Subcutaneous adipose tissue (tissue), 4 donors: ENCODE measurements around the gene LRRC4. TPM values are rescaled to one million over a fixed set of nuclear protein-coding genes. Genes with fewer than 3 reads are reported as not detected.

Source experiments
- total RNA-seq, 4 donors: library from RNA; depleted of rRNA; stranded (reverse); fragments of >200 nt; gene quantifications; one replicate each; pipeline ENCODE4 v1.1.0, GENCODE V29; 2016
- TF ChIP-seq, protein P1 (sequence below): fragments of 450-650 bp; IDR thresholded peaks from one replicate; pipeline ENCODE4 v1.5.1; 2016; ENCODE audit warnings: low read depth, mild to moderate bottlenecking, control low read depth, antibody characterized with exemption, moderate library complexity

The LRRC4 gene
- total RNA-seq, 4 donors from 2014 or later = 1.0 to 2.4 (median 1.8) TPM

DNA sequence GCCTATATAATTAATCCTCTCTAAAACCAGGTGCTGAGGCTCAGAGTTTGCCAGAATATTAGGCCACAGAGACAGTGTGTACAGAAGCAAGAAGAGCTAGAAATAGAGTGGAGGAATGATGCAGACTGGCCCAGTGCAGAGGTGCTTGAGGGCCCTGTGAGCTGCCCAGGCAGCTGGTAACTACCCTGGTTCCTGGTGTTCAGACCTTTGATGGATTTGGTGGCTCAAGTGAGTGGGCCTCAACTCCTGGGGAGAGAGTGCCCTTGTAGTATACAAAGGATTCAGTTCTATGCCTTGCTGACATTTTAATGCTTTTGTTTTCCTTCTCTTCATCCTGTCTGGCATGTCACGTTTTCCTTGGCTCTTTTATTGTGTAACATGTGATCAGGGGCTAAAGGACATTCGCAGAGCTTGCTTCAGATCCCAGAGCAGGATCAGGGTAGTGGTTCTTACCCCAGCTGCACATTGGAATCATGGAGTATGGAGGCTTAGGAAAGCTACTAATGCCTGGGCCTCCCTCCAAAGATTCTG is 20.0 kb downstream of the LRRC4 start:
- TF ChIP-seq, protein P1, sequence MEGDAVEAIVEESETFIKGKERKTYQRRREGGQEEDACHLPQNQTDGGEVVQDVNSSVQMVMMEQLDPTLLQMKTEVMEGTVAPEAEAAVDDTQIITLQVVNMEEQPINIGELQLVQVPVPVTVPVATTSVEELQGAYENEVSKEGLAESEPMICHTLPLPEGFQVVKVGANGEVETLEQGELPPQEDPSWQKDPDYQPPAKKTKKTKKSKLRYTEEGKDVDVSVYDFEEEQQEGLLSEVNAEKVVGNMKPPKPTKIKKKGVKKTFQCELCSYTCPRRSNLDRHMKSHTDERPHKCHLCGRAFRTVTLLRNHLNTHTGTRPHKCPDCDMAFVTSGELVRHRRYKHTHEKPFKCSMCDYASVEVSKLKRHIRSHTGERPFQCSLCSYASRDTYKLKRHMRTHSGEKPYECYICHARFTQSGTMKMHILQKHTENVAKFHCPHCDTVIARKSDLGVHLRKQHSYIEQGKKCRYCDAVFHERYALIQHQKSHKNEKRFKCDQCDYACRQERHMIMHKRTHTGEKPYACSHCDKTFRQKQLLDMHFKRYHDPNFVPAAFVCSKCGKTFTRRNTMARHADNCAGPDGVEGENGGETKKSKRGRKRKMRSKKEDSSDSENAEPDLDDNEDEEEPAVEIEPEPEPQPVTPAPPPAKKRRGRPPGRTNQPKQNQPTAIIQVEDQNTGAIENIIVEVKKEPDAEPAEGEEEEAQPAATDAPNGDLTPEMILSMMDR = no peak

GRCh38 chr7:128010391-128011127 is 20.7 kb downstream of the LRRC4 start:
- TF ChIP-seq, protein P1 = no peak

DNA sequence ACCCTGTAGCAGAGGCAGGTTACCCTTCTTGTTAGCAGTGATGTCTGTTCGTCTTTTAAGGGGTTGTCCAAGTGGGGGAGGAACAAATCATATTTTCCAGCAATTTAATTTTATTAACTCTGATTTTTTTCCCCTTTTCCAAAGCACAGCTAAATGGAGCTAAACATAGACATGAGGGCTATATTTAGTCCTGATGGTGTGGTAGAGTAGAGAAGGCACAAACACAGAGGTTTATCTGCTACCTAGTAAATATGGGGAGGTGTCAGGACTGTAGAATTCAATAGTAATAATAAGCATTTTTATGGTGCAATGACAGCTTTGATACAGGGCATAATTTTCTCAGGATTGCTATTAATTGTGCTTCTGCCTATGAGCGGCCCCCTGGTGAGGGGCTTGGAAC is 22.5 kb downstream of the LRRC4 start:
- TF ChIP-seq, protein P1 = no peak

DNA sequence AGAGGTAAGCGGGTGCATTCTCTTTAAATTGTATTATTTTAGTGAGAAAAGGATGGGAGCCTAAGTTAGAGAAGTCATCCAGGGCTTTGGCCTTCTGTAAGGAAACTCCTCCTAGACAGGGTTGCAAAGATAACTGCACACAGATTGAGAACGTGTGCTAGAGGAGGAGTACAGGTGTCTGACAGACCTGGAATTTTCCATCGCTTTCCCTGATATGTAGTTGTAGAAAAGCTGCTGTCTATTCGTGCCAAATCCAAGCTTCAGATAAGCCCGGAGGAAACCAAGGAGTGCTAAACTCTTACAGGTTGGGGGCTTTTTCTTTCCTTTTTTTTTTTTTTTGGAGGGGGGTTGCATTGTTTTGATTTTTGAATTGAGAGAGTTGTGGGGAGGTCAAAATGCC is 23.1 kb downstream of the LRRC4 start:
- TF ChIP-seq, protein P1 = no peak

DNA sequence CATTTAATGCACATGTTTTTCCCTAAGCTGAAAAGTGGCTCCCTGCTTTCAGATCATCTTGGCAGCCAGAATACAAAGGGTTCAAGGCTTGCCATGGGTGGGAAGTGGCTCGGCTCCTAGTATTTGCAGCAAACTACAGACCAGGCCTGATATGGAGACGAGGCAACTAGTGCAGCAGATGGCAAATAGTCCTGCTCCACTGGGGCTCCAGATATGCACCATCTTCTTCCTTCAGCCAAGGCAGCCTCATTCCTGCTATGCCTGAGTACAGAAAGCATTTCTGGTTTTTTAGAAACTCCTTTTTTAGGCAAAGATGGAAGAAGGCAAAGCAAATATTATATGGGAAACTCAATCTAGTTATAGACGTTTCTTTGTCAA is 23.9 kb downstream of the LRRC4 start:
- TF ChIP-seq, protein P1 = no peak

- TF ChIP-seq, protein P1 = no peak
These were observed 24.5 kb downstream of the LRRC4 start for GRCh38 chr7:128006550-128007302.

GRCh38 chr7:128005759-128006159 is 25.5 kb downstream of the LRRC4 start:
- TF ChIP-seq, protein P1 = no peak
